Left lung (tissue), 10 donors: ENCODE results near the gene LINGO3. TPM values are rescaled to one million over a fixed set of nuclear protein-coding genes. Genes with fewer than 3 reads are reported as not detected.
A peak's percentile ranks its signal among the peaks of the same experiment; 100 is the strongest.

Experiments
- ATAC-seq: fragments of 200-7000 bp; cut with Tn5 transposase; one replicate; pipeline ENCODE4 v1.9.1; 2020; ENCODE audit warnings: moderate library complexity
- DNase-seq, 4 donors: peaks; one replicate each; pipeline ENCODE4 v3.0.0-alpha.2; 2013 to 2020
- H3K27ac ChIP-seq, 2 donors: fragments of 200-600 bp; sonication (generic) in 1 of 2; one replicate each; pipeline versions ENCODE4 v1.5.0 to v1.8.0; 2020 to 2021
- H3K27me3 ChIP-seq, 2 donors: fragments of 200-600 bp; sonication (generic) in 1 of 2; one replicate each; pipeline versions ENCODE4 v1.5.0 to v1.8.0; 2020 to 2021
- H3K36me3 ChIP-seq, 2 donors: fragments of 200-600 bp; sonication (generic) in 1 of 2; one replicate each; pipeline versions ENCODE4 v1.5.0 to v1.8.0; 2020 to 2021
- H3K4me1 ChIP-seq, 2 donors: fragments of 200-600 bp; one replicate each; pipeline ENCODE4 v1.8.0; 2021
- H3K4me3 ChIP-seq, 2 donors: fragments of 200-600 bp; sonication (generic) in 1 of 2; one replicate each; pipeline versions ENCODE4 v1.5.0 to v1.8.0; 2020 to 2021; ENCODE audit warnings: mild to moderate bottlenecking in 1 of 2
- H3K9me3 ChIP-seq, 2 donors: fragments of 200-600 bp; sonication (generic) in 1 of 2; one replicate each; pipeline versions ENCODE4 v1.5.0 to v1.8.0; 2020 to 2021
- intact Hi-C, 2 donors: fragments of 100-400 bp; cut with DNase I; formaldehyde crosslinking; loops; one replicate each; pipeline versions ENCODE4 v1.11.2 to v1.14.2; 2022
- polyA plus RNA-seq, 6 donors: library from polyadenylated mRNA; unstranded; fragments of 120-200 nt; gene quantifications; one replicate each; pipeline ENCODE4 v1.2.1, GENCODE V29; 2013; ENCODE audit not compliant: insufficient read length in 6 of 6
- total RNA-seq, 2 donors: library from RNA; stranded (reverse); fragmentation: NEBNext Ultra II Directional; extraction: Animal tissue kit (Norgen Biotek cat#: 25700); gene quantifications; one replicate each; pipeline ENCODE4 v1.2.1, GENCODE V29; 2021
- TF ChIP-seq, protein P1 (sequence below), 2 donors: fragments of 200-600 bp; sonication (generic) in 1 of 2; IDR thresholded peaks; one replicate each; pipeline versions ENCODE4 v1.5.0 to v1.8.0; 2021; ENCODE audit warnings: antibody characterized with exemption in 2 of 2
- donor health status: DM: no; HTN: yes; CAD: no.
- donor health status: DM: no; HTN: no; CAD: no.

The LINGO3 gene
- total and polyA plus RNA-seq, 8 donors: 0.10 to 0.17 (median 0.16) TPM; not detected in 5

DNA sequence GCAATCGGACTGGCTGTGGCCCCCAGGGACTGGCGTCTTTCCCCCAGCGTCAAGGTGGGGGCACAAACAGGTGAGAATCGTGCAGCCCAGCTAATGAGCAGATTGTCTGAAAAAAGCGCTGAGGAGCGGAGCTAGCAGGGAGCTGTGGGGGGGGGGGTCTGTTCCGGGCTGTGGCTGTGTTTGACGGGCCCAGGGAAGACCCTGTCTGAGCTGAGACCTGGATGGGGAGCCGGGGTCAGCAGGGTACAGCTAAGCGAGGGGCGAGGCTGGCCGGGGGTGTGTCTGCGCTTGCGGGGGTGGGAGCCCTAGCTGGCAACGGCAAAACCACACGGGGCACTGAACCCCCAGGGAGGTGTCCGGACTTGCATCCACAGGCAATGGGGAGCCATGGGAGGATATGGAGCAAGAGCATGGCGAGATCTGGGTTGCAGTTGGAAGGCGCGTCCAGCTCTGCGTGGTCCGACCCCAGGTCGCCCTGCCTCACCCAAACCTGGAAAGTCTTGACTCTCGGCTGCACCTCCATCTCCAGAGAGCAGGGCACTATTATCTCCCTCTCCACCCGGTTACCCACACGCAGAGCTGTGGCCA lies 4.6 kb downstream of the LINGO3 start:
- DNase-seq (no peak), ATAC-seq (no peak)
- Histone ChIP-seq H3K4me1 (peaks cover 4 to 31% of the 10 kb centered on the region in 2 donors), H3K27ac (no peak overlapping the region), H3K27me3 (peaks cover 27 to 86% of the 10 kb centered on the region in 2 donors), H3K4me3 (no peak overlapping the region), H3K36me3 (no peaks in the 10 kb centered on the region), H3K9me3 (no peaks in the 10 kb centered on the region)
- intact Hi-C loops: no loop called here
- TF ChIP-seq, protein P1, sequence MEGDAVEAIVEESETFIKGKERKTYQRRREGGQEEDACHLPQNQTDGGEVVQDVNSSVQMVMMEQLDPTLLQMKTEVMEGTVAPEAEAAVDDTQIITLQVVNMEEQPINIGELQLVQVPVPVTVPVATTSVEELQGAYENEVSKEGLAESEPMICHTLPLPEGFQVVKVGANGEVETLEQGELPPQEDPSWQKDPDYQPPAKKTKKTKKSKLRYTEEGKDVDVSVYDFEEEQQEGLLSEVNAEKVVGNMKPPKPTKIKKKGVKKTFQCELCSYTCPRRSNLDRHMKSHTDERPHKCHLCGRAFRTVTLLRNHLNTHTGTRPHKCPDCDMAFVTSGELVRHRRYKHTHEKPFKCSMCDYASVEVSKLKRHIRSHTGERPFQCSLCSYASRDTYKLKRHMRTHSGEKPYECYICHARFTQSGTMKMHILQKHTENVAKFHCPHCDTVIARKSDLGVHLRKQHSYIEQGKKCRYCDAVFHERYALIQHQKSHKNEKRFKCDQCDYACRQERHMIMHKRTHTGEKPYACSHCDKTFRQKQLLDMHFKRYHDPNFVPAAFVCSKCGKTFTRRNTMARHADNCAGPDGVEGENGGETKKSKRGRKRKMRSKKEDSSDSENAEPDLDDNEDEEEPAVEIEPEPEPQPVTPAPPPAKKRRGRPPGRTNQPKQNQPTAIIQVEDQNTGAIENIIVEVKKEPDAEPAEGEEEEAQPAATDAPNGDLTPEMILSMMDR (IDR thresholded peaks at IDR 0.05): no peak

DNA sequence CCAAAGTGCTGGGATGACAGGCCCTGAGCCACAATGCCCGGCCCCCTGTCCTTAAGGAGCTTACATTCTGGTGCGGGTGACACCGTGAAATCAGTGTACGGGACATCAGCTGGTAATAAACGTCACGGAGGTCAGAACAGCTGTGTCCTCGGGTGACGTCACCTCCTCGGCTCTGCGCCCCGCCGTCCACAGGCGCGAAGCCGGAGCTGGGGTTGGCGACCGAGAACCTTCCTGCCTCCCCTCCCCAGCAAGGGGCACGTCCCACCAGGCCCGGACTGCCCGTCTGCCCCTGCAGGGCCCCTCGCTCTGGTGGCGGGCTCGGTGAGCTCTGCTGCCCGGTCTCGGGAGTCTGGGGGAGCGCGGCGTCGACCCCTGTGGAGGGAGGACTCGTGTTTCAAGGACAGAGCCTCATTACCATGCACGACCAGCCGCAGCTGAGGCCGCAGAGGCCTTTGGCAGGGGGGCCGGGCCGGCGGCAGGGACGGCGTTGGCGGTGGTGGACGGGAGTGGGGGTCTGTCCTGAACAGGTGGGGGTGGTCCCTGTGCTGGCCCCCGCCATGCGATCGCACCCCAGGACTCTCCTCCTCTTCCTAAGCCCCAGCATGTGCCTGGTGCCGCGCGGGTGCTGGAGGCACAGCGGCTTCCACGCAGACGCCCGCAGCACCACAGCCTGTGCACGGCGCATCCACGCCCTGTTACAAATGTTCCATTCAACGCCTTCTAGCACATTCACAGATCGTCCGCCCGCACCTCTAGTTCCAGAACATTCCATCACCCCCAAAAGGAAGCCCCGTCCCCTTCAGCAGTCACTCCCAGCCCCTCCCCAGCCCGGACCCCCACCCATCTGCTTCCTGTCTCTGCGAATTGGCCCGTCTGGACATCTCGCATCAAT lies 5.4 kb downstream of the LINGO3 start:
- no peak overlapping the region for H3K4me3 ChIP-seq
- peak in 2 of 4 donors; percentile 55 to 85 for DNase-seq
- TF ChIP-seq, protein P1 (IDR thresholded peaks at IDR 0.05): no peak
- no peaks in the 10 kb centered on the region for H3K36me3 ChIP-seq
- peak; percentile 52 for ATAC-seq
- no peaks in the 10 kb centered on the region for H3K9me3 ChIP-seq
- intact Hi-C loops: no loop called here
- peaks cover 4 to 26% of the 10 kb centered on the region in 2 donors for H3K4me1 ChIP-seq
- peaks cover 23 to 84% of the 10 kb centered on the region in 2 donors for H3K27me3 ChIP-seq
- no peak overlapping the region for H3K27ac ChIP-seq

DNA sequence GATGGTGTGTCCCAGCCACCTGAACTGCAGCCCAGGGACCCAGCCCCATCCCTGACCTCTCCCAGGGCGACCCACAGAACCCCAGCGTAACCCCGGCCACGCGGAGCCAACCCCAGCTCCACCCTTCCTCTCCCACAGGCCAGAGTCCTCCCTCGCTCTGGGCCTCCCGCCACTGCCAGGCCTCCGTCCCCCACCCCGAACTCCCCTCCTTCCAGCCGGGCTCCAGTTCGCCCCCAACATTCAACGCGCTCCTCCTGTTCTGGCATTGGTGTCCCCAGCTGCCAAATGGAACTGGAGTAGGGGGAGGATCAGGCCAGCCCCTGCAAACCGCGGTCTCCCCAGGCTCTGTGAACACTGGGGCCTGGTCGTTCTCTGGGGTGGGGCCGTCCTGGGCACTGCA lies 7.4 kb downstream of the LINGO3 start:
- DNase-seq (no peak), ATAC-seq (no peak)
- H3K4me3 ChIP-seq: no peak overlapping the region
- peaks cover 12 to 77% of the 10 kb centered on the region in 2 donors for H3K27me3 ChIP-seq
- H3K4me1 ChIP-seq: peaks cover 4 to 22% of the 10 kb centered on the region in 2 donors
- peaks cover 0 to 6% of the 10 kb centered on the region in 2 donors for H3K36me3 ChIP-seq
- intact Hi-C loops: no loop called here
- TF ChIP-seq, protein P1 (IDR thresholded peaks at IDR 0.05): no peak
- H3K27ac ChIP-seq: no peak overlapping the region
- H3K9me3 ChIP-seq: no peaks in the 10 kb centered on the region

DNA sequence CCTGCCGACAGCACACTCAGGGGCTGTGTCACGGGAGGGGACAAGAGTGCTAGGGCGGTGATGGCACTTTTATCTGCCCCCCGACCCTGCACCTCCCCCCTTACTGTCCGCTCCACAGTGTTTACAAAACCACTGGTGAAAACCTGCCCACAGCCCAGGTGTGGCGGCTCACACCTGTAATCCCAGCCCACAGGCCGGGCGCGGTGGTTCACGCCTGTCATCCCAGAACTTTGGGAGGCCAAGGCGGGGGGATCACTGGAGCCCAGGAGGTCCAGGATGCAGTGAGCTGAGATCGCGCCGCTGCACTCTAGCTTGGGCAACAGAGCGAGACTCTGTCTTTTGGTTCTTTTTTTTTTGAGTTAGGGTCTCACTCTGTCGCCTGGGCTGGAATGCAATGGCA lies 11.8 kb downstream of the LINGO3 start:
- H3K27ac ChIP-seq: no peak overlapping the region
- H3K36me3 ChIP-seq: peaks cover 0 to 18% of the 10 kb centered on the region in 2 donors
- peaks cover 18 to 76% of the 10 kb centered on the region in 2 donors for H3K27me3 ChIP-seq
- no peak overlapping the region for H3K4me3 ChIP-seq
- peaks cover 2 to 36% of the 10 kb centered on the region in 2 donors for H3K4me1 ChIP-seq
- no peaks in the 10 kb centered on the region for H3K9me3 ChIP-seq
- intact Hi-C loops: no loop called here
- DNase-seq: no peak
- TF ChIP-seq, protein P1 (IDR thresholded peaks at IDR 0.05): no peak
- no peak for ATAC-seq

DNA sequence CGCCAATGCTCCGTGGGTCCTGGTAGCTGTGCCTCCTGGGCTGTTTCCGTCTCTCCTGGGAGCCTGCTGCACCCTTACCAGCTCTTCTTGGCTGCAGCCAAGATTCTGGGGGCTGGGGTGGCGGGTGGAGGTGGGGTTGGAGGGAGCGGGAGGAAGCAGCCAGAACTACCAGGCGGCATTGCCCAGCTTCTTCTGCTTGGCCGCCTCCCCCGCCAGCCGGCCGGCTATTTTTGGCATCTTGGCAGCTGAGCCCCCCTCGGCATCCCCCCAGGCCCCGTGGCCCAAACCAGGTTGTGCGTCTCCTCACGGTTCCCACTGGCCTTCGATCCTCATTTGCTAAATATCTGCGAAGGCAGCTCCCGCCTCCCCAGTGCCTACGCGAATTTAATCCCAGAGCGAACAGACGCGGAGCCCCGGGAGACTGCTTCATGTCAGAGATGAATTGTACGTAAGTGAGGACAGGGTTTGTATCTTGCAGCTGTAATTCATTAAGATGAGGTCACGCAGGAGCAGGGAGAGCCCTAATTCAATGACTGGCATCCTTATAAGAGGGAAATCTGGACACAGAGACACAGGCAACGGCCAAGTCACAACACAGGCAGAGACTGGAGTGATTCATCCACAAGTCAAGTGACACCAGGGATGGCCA lies 13.1 kb downstream of the LINGO3 start:
- H3K9me3 ChIP-seq: no peaks in the 10 kb centered on the region
- H3K36me3 ChIP-seq: peaks cover 0 to 18% of the 10 kb centered on the region in 2 donors
- H3K4me1 ChIP-seq: peaks cover 15 to 50% of the 10 kb centered on the region in 2 donors
- TF ChIP-seq, protein P1 (IDR thresholded peaks at IDR 0.05): no peak
- H3K4me3 ChIP-seq: no peak overlapping the region
- no peak for ATAC-seq
- intact Hi-C loops: no loop called here
- DNase-seq: no peak
- H3K27me3 ChIP-seq: peaks cover 32 to 76% of the 10 kb centered on the region in 2 donors
- H3K27ac ChIP-seq: no peak overlapping the region
